Cerebellar cortex (tissue), 1 donor: ENCODE data around the gene EIPR1.
A peak's percentile ranks its signal among the peaks of the same experiment; 100 is the strongest.
"Not testable (repeated sequence)": the region's sequence is repeated elsewhere in the genome, so short reads cannot be mapped to it uniquely, and the experiment has no call there.

Experiments
- DNase-seq: peaks from one replicate; pipeline ENCODE4 v3.0.0-alpha.2; 2015; ENCODE audit warnings: low spot score

EIPR1 gene

DNA sequence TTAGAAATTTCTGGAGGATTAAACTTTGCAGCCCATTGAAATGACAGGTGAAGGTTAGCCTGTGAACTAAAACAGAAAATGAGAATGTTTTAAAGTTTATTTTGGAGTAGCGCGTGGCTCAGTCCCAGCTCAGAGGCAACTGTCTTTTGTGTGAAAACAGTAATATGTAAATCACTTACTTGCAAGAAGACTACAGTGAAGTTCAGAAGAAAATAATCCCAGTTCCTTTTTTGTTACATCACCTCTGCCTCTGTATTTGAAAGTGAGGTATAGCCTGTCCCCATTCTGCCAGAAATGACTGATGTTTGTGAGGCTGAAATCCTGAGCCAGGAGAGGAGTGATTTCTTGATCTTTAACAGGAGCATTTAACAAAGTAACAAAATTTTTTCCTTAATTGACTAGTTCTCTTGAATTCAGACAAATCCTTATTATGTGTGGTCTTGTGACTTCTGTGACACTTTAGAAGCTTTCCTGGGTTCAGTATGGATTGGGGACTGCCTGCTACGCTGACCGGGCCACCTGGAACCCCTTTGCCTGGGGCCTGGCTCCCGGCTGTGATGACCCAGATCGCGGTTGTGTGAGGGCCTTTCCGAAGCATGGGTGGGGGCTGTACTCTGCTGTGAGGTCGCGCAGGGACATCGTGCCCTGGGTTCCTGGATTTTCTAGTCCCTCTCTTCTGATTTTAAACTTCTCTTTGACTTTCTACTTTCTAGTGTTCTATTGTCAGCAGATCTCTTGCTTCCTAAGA lies 26.1 kb upstream of the EIPR1 start:
- no peak for DNase-seq

DNA sequence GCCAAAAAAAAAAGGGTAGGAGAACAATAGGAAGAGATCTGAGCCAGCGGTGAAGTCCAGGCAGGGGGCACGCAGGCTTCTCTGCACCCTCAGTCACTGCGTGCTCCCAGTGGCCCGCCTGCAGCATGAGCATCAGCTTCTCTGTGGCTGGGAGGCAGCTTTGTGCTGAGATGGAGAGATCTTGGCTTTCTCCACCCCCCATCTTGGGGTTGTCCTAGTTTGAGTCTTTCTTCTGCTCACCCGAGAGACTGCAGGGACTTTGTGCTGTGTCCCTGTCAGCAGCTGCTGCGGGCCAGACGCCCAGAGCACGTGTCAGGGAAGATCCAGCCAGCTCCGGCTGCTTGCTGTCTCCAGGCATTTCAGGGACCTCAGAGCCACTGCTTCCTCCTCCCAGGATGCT lies 22.2 kb upstream of the EIPR1 start:
- peak; percentile 68 for DNase-seq

DNA sequence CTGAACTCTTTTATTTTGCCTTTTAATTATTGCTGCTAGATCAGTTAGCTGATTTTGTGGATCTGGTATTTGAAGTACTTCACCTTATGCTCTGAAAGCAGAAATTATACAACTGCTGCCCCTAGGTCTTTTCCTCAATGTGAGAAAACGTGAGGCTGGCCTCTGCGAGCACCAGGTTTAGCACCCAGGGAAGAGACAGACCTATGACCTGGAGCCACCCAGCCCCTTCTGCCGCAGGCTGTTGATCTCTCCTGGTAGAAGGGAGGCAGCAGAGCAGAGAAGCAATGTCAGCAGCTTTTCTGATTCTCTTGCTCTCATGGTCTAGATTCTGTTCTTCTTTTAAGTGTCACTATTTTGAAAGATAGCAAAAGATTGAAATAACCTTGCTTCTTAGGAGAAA lies 21.8 kb upstream of the EIPR1 start:
- DNase-seq: no peak

DNA sequence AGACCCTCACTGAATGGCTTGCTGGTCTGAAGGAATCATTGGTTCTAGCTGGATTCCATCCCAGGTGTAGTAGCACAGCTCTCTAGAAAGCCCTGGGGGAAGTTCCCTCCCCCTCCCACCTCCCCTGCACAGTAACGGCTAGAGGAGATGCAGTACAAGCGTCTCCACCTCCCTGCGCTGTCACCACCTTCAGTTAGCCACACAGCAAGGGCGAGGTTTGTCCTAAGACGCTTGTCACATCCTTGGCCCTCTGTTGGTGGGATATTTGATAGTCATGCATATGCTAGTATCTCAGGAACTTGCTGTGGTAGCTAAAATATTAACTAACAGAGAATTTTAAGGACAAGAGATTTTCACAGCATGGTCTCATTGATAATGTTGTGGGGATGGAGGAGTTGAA lies 21.2 kb upstream of the EIPR1 start:
- DNase-seq: no peak

DNA sequence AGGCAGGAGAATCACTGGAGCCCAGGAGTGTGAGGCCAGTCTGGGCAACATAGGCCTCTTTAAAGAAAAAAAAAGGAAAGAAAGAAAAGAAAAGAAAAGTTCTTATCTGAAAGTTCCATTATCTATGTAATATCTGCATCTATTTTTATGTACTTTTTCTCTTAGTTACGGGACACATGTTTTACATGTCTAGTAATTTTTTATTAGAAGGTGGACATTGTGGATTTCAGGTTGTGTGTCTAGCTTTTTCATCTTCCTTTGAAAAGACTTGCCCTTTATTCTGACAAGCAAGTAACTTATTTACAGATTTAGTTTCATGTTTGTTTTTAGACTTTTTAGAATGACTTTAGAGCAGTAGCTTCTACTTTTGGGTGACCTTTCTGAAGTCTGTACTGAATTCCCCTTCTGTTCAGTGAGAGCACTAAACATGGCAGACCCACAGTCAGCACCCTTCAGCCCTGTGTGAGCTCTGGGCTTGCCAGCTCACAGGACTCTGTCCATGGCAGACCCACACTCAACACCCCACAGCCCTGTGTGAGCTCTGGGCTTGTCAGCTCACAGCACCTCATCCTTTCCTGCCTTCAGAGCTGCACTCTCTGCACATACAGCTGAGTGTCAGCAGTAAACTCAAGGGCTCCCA lies 19.4 kb upstream of the EIPR1 start:
- DNase-seq: no peak

DNA sequence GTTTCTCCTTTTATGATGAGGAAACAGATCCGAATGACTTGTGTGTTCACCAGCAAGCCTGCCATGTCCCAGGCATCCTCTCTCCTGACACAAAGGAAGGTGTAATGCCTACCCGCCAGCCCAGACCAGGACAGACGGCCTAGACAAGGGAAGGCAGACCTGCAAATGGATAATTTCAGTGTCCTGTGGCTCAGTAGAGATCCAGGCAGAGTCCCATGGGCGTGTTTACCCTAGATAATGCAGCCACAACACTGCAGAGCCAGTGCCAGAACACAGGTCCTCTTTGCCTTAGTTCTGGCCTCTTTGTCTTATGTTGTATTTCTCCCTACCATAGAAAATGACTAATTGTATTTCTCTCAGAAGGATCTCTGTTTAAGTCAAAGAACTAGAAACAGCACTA lies 14.6 kb upstream of the EIPR1 start:
- no peak for DNase-seq

DNA sequence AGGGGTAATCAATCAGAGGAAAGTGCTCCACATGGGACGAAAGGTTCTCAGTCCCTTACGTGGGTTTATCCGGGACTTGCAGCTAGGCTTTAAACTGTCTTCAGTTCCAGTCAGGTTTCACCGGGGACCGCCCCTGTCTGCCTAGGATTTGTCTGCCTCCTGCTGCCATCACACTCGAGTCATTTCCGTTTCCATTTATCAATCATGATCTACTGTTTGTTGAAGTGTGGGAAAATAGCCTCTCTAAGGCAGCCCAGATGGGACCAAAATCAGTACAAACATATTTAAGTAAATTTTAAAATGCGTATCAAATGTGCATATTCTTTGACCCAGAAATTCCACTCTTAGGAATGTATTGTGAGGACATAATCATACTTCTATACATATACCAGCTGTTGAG lies 12.4 kb upstream of the EIPR1 start:
- DNase-seq: no peak

DNA sequence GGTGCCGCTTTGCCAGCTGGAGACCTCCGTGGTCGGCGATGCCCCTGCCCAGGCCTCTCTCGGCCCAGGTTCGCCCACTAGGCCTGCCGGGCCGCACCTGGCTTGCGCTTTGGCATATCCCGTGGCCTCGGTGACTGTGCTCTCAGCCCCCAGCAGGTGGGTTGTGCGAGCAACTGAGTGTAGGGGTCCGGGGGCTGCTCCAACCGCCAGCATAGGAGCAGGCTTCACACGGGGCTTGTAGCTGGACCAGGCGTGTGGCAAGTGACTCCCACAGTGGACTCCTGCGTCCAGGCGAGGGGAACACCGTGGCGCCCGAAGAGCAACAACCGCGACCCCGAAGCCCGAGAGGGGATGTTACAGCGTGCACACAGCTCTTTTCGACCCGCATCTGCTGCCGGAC lies 11.6 kb upstream of the EIPR1 start:
- no peak for DNase-seq

DNA sequence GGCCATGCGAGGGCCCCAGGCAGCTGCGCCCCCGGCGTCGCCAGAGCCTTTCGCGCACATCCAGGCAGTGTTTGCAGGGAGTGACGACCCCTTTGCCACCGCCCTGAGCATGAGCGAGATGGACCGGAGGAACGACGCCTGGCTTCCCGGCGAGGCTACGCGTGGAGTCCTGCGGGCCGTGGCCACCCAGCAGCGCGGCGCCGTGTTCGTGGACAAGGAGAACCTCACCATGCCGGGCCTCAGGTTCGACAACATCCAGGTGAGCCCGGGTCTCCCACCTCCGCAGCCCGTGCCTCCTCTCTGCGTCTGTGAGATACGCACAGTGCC lies 10.8 kb upstream of the EIPR1 start:
- DNase-seq: no peak

DNA sequence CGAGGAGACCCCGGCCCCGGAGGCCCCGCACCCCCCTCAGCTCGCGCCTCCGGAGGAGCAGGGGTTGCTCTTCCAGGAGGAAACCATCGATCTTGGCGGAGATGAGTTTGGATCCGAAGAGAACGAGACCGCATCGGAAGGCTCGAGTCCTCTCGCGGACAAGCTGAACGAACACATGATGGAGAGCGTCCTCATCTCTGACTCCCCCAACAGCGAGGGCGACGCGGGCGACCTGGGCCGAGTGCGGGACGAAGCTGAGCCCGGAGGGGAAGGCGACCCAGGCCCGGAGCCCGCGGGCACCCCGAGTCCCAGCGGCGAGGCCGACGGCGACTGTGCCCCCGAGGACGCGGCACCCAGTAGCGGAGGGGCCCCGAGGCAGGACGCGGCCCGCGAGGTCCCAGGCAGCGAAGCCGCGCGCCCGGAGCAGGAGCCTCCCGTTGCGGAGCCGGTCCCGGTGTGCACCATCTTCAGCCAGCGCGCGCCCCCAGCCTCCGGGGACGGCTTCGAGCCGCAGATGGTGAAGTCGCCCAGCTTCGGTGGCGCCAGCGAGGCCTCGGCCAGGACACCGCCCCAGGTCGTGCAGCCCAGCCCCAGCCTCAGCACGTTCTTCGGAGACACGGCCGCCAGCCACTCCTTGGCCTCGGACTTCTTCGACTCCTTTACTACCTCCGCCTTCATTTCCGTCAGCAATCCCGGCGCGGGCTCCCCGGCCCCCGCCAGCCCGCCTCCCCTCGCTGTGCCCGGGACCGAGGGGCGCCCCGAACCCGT lies 10.2 kb upstream of the EIPR1 start:
- DNase-seq: no peak

DNA sequence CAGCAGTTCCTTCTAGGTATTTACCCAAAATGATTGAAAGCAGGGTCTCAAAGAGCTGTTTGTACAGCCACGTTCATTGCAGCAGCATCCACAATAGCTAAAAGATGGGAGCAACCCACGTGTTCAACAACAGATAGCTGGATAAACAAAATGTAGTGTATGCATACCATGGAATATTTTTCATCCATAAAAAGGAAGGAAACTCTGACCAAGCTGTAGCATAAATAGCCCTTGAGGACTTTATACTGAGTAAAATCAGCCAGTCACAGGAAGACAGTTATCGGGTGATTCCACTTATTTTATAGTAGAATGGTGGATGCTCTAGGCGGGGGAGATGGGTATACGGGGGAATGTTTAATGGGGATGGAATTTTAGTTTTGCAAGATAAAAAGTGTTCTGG lies 9.4 kb upstream of the EIPR1 start:
- no peak for DNase-seq

DNA sequence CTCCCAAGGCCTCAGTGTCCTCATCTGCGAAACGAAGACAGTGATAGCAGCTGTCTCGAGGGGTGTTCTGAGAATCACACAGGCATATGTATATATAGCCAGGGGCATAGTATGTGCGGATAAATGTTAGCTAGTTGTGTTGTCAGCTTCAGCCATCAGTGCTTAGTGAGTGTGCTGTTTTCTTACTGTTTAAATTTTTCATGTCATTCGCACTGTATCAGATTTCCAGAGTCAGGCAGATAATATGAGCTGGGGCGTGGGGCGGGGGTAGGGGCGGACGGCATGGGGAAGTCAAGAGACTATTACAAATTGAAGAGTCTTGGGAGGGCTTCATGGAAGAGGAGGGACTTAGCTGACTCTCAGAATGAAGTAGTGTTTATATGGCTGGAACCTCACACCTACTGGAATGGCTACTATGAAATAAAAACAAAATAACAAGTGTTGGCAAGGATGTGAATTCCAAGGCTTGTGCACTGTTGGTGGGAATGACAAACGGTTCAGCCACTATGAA lies 8.9 kb upstream of the EIPR1 start:
- DNase-seq: no peak

DNA sequence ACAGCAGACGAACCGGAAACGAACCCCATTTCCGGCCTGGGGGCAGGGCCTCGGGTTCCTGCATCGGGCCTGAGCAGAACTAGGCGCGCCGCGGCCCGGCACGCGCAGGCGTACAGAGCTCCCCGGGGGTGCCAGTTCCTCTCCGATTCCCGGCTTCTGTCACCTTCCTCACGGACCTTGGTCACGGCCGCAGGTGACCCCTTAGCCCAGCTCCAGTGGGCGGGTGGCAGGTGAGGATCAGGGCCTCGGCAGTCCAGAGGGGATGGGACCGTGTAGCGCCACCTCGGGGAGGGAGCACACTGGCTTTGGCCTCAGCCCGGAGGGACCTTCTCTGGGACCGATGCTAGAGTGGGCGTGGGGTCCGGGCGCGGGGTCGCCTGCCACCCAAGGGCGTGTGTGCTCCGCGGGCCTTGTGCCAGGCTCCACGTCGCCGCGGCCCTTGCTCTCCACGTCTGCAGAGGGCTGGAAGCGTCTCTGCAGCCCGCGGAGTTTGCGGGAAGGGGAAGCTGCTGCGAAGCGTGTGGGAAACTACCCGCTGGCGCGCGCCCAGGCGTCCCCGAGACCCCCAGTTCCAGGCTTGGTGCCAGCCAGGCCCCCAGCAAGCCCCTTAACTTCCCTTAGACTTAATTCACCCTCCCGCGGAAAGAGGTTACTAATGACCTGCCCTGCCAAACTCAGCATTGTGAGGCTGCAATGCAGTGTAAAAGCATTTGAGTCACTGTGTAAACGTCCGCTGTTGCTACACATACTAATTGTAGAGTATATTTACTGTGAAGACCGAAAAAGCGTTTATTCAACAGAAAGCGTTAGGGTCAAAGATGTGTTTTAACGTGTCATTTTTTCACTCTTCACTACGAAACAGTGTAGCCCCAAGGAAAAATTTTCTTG lies 2.3 kb upstream of the EIPR1 start, which contains the start of gene TRAPPC12:
Gene TRAPPC12 (plus strand): TSS at position 48 of the 888 bp plus-strand sequence. CDS start 7,930 bp downstream, outside the sequence.
- DNase-seq: peak; percentile 94

DNA sequence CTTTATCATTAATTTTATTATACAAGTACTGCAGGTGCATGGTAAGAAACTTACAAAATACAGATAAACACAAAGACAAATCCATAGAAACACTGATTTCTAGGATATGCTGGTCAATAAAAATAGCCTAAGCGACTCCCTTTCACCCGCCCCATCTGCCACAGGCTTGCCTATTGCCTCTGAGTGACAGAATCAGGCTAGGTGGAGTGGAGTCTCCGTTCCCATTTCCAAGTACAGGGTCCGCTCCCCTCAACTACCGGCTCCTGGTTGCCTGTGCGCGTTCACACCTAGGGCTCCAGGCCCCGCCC lies 1.7 kb upstream of the EIPR1 start:
- DNase-seq: no peak

DNA sequence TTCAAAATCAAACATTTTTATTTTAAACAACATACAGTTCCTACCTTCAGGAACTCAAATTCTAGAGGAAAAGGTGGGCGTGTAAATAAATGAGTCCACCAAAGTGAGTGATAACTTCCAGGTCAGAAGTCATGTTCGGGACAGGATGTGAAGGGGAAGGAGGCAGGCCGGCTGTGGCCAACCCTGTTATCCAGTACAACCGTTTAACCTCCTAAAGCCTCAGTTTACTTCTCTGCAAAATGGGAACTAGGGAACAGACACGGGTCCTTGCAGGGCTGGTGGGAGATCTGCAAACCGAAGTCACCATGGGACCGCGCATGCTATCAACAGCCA lies 373 bp downstream of the EIPR1 start:
- DNase-seq: peak; percentile 55

DNA sequence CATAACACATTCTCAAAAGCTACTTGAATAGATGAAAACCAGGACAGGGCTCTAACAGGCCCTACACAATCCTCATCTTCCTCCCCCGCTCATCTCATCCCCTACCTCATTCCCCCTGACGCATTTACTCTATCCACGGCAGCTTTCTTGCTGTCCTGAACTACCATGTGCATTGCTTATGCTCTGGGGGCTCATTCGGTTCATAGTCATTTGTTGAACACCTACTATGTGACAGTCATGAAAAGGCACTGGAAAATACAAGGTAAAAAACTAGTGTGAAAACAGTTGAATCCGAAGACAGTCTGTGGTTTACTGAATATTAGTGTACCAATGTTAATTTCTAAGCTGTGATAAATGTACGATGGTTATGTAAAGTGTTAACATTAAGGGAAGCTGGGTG lies 797 bp downstream of the EIPR1 start:
- no peak for DNase-seq

DNA sequence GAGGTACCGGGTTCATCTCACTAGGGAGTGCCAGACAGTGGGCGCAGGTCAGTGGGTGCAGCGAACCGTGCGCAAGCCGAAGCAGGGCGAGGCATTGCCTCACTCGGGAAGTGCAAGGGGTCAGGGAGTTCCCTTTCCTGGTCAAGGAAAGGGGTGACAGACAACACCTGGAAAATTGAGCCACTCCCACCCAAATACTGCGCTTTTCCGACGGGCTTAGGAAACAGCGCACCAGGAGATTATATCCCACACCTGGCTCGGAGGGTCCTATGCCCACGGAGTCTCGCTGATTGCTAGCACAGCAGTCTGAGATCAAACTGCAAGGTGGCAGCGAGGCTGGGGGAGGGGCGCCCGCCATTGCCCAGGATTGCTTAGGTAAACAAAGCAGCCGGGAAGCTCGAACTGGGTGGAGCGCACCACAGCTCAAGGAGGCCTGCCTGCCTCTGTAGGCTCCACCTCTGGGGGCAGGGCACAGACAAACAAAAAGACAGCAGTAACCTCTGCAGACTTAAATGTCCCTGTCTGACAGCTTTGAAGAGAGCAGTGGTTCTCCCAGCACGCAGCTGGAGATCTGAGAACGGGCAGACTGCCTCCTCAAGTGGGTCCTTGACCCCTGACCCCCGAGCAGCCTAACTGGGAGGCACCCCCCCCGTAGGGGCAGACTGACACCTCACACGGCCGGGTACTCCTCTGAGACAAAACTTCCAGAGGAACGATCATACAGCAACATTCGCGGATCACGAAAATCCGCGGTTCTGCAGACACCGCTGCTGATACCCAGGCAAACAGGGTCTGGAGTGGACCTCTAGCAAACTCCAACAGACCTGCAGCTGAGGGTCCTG lies 8.1 kb downstream of the EIPR1 start:
- not testable (repeated sequence) for DNase-seq

DNA sequence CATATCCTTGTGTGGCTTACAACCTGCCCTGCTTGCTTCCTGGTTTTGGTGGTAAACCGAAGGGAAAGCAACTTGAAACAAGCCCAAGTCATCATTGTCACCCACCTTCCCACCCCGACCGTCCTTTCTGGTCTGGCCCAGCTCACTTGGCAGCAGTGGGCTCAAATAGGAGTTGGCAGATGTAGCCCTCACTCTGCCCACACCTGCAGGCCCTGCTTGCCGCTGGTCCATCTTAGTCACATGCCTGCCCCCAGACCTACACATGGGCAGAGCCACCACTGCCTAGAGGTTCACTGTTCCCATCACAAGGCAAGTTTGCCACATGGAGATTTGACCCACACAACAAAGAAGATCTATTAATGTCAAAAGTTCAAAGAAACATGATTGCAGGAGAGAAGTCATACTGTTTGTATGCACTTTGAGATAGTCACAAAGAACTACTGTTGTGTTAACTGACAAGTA lies 9.3 kb downstream of the EIPR1 start:
- DNase-seq: no peak

DNA sequence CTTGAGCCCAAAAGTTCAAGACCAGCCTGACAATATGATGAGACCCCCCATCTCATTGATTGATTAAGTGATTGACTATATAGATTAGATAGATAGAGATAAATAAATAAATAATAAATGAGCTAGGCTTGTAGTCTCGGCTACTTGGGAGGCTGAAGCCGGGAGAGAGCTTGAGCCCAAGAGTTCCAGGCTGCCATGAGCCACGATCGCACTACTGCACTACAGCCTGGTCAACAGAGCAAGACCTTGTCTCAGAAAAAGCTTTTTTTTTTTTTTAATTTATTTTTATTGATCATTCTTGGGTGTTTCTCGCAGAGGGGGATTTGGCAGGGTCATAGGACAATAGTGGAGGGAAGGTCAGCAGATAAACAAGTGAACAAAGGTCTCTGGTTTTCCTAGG lies 12.4 kb downstream of the EIPR1 start:
- DNase-seq: no peak

DNA sequence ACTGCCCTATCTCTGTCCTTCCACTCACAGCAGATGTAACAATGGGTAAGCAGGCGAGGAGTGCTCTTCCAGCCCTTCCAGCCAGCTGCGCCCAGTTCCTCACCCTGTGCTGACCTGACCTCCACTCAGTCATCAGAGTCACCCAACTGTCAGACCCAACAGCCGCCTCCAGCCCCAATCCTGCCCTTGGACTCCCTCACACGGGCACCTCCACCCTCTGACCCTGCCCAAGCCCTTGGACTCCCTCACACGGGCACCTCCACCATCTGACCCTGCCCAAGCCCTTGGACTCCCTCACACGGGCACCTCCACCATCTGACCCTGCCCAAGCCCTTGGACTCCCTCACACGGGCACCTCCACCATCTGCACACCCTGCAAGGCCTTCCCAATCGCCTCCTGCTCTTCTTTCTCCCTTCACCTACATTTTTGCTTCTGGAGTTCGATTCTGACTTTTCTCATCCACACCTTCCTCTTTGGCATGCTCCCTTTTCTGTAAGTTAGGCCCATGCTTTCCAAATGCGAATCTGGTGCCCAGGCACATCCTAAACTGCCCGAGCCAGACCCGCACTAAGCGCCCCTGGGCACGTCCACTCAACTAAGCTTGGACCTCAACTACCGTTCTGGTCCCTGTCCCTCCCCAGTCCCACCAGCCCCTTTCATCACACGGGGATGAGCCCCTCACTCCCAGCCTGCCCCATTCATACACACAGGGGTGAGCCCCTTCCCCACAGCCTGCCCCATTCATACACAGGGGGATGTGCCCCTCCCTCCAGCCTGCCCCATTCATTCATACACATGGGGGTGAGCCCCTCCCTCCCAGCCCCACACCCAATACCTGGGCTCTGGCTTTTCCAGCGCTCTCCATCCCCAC lies 15.9 kb downstream of the EIPR1 start:
- DNase-seq: no peak
